Measurements from ENCODE around the gene MALRD1. TPM values are rescaled to one million over a fixed set of nuclear protein-coding genes. Genes with fewer than 3 reads are reported as not detected.

MALRD1 gene
- total RNA-seq, 2 experiments from 2014 or later = 0.29 to 0.41 TPM

- no peaks in the 10 kb centered on the region for H3K27me3 Mint-ChIP-seq
- intact Hi-C loops (cut with micrococcal nuclease) = no loop called here
- DNase-seq (no peak), ATAC-seq (no peak)
- CTCF ChIA-PET = interaction anchor here (1.3 kb wide), 1 partner anchor 10 kb away, joined by 3 read pairs; no protein-coding TSS in a partner anchor
- POLR2A ChIA-PET = no interaction called here
- no peaks in the 10 kb centered on the region for H3K4me1 Mint-ChIP-seq (ENCODE audit: low read depth)
- no peak overlapping the region for H3K4me3 Mint-ChIP-seq
- H3K27ac Mint-ChIP-seq = no peak overlapping the region
- no peaks in the 10 kb centered on the region for H3K36me3 Mint-ChIP-seq (ENCODE audit: low read depth)
- H3K9me3 Mint-ChIP-seq = peaks cover 4% of the 10 kb centered on the region
- no peak for TF ChIP-seq CTCF (IDR thresholded peaks at IDR 0.05)
Measured at GRCh38 chr10:19144206-19144605, 95.6 kb downstream of the MALRD1 start.

- ChIA-PET POLR2A (no interaction called here), CTCF (no interaction called here)
- ATAC-seq (no peak), DNase-seq (no peak)
- Mint-ChIP-seq H3K27me3 (no peaks in the 10 kb centered on the region), H3K36me3 (ENCODE audit: low read depth) (no peaks in the 10 kb centered on the region), H3K9me3 (peaks cover 6% of the 10 kb centered on the region), H3K4me3 (no peak overlapping the region), H3K4me1 (ENCODE audit: low read depth) (no peaks in the 10 kb centered on the region), H3K27ac (no peak overlapping the region)
- TF ChIP-seq CTCF (IDR thresholded peaks at IDR 0.05) = no peak
- intact Hi-C loops (cut with micrococcal nuclease) = no loop called here
Measured at GRCh38 chr10:19154375-19154774, 105.8 kb downstream of the MALRD1 start.

GRCh38 chr10:19158358-19158757, 109.8 kb downstream of the MALRD1 start:
- intact Hi-C loops (cut with micrococcal nuclease) = no loop called here
- ATAC-seq (no peak), DNase-seq (no peak)
- Mint-ChIP-seq H3K27ac (no peak overlapping the region), H3K27me3 (no peaks in the 10 kb centered on the region), H3K36me3 (ENCODE audit: low read depth) (no peaks in the 10 kb centered on the region), H3K4me3 (no peak overlapping the region), H3K9me3 (peaks cover 4% of the 10 kb centered on the region), H3K4me1 (ENCODE audit: low read depth) (no peaks in the 10 kb centered on the region)
- TF ChIP-seq CTCF (IDR thresholded peaks at IDR 0.05) = no peak
- CTCF ChIA-PET = no interaction called here
- POLR2A ChIA-PET = no interaction called here

- ChIA-PET CTCF (no interaction called here), POLR2A (no interaction called here)
- DNase-seq (no peak), ATAC-seq (no peak)
- no peak for TF ChIP-seq CTCF (IDR thresholded peaks at IDR 0.05)
- Mint-ChIP-seq H3K27ac (no peak overlapping the region), H3K36me3 (ENCODE audit: low read depth) (no peaks in the 10 kb centered on the region), H3K4me3 (no peak overlapping the region), H3K4me1 (ENCODE audit: low read depth) (no peaks in the 10 kb centered on the region), H3K9me3 (peaks cover 5% of the 10 kb centered on the region), H3K27me3 (no peaks in the 10 kb centered on the region)
- intact Hi-C loops (cut with micrococcal nuclease) = no loop called here
Measured at GRCh38 chr10:19158870-19159269, 110.3 kb downstream of the MALRD1 start.

- no peak for TF ChIP-seq CTCF (IDR thresholded peaks at IDR 0.05)
- H3K27ac Mint-ChIP-seq = no peak overlapping the region
- H3K4me3 Mint-ChIP-seq = no peak overlapping the region
Measured at GRCh38 chr10:19164461-19164860, 115.9 kb downstream of the MALRD1 start.

More at GRCh38 chr10:19164461-19164860, 115.9 kb downstream of the MALRD1 start:
- Mint-ChIP-seq H3K4me1 (ENCODE audit: low read depth) (no peaks in the 10 kb centered on the region), H3K36me3 (ENCODE audit: low read depth) (no peaks in the 10 kb centered on the region), H3K9me3 (peaks cover 3% of the 10 kb centered on the region), H3K27me3 (no peaks in the 10 kb centered on the region)
- ChIA-PET CTCF (no interaction called here), POLR2A (no interaction called here)
- DNase-seq (no peak), ATAC-seq (no peak)
- intact Hi-C loops (cut with micrococcal nuclease) = no loop called here
